SK-MEL-5 (cell line): Measurements from ENCODE around the gene CEP112. TPM values are rescaled to one million over a fixed set of nuclear protein-coding genes. Genes with fewer than 3 reads are reported as not detected.
"Not testable (repeated sequence)": the region's sequence is repeated elsewhere in the genome, so short reads cannot be mapped to it uniquely, and the experiment has no call there.

Experiments
- DNase-seq: peaks from one replicate; pipeline ENCODE4 v3.0.0-alpha.2; 2016; ENCODE audit warnings: low read depth, low spot score
- in situ Hi-C: cut with HindIII; loops from 2 replicates; pipeline ENCODE4 v1.10.0; 2016; ENCODE audit warnings: low sequenced_read_pairs, high pct_unique_total_duplicates, low pct_unique_long_range_greater_than_20kb
- total RNA-seq: library from RNA; depleted of rRNA; stranded (reverse); fragments of >200 nt; shearing (Covaris generic); gene quantifications from 2 replicates; pipeline ENCODE4 v1.2.3, GENCODE V29; 2014

CEP112 gene
- total RNA-seq, 1 experiment from 2014 or later: 6.7 TPM

DNA sequence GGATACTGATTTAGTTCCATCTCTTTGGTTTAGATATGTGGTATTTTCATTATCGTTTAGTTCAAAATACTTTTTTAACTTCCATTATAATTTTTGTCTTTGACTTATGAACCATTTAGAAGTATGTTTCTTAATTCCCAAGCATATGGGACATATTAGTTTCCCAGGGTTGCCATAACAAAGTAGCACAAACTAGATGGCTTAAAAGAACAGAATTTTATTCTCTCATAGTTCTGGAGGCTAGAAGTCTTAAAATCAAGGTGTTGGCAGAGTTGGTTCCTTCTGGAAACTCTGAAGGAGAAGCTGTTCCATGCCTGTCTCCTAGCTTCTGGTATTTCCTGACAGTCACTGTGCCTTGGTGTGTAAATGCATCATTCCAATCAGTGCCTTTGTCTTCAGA is 339.0 kb downstream of the CEP112 start:
- no peak for DNase-seq
- in situ Hi-C loops: no loop called here

DNA sequence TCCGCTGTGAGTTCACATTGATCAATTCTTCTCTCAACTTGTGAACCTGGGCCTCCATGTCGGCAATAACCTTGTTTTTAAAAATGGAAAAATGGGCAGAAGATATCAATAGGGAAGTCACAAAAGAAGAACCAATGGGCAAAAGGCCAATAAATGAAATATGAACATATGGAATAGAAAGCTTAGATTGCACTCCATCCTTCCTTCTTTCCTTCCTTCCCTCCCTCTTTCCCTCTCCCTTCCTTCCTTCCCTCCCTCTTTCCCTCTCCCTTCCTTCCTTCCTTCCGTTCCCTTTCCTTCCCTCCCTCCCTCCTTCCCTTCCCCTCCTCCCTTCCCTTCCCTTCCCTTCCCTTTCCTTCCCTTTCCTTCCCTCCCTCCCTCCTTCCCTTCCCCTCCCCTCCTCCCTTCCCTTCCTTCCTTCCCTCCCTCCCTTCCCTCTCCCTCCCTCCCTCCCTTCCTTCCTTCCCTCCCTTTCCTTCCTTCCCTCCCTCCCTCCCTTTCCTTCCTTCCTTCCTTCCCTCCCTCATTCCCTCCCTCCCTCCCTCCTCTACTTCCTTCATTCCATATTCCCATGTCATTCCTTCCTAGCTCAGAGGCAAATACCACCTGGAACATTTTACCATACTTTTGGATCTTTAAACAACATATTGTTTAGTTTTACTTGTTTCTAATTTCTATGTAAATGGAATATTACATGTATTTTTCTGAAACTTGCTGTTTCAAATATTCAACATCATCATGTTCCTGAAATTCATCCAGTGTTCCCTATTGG is 339.8 kb downstream of the CEP112 start:
- no peak for DNase-seq
- in situ Hi-C loops: no loop called here

DNA sequence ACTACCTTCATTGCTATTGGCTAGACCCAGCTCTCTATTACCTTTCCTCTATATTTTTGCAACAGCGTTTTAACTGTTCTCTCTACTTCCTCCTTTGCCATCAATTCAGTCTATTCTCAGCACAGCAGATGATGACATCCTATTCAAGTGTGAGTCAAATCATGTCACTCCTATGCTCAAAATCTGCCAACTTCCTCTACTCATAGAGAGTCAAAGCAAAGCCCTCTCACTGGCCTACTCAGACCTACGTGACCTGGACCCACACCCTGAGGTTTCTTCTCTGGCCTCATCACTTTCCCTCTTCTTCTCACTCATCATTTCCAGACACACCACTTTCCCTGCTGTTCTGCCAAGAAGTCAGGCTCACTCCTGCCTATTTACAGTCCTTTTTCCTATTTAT is 341.4 kb downstream of the CEP112 start:
- DNase-seq: no peak
- in situ Hi-C loops: no loop called here

DNA sequence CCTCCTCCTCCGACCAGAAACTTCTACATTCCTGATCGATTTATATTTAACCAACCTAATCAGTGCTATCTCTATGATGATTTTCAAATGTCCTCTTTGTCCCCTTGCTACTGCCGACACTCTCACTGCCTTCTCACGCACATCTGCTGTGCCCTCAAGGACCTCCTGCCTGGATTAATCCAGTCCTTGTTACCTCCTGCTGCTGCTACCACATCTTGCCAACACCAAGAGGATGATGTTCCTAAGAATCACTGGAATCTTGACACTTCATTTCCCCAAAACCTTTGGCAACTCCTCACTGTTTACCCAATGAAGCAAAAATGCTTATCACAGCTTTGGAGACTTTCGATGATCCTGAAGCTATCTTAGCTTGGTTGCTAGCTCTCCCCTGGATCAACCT is 343.2 kb downstream of the CEP112 start:
- in situ Hi-C loops: no loop called here
- no peak for DNase-seq

DNA sequence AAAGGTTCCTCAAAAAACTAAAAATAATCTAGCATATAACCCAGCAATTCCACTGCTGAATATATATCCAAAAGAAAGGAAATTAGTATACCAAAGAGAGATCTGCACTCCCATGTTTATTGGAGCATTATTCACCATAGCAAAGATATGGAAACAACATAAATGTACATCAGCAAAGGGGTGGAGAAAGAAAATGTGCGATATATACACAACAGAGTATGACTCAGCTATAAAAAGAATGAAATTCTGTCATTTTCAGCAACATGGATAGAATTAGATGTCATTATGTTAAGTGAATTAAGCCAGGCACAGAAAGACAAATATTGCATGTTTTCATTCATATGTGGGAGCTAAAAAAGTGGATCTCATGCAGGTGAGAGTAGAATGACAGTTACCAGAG is 350.8 kb downstream of the CEP112 start:
- no peak for DNase-seq
- in situ Hi-C loops: no loop called here

DNA sequence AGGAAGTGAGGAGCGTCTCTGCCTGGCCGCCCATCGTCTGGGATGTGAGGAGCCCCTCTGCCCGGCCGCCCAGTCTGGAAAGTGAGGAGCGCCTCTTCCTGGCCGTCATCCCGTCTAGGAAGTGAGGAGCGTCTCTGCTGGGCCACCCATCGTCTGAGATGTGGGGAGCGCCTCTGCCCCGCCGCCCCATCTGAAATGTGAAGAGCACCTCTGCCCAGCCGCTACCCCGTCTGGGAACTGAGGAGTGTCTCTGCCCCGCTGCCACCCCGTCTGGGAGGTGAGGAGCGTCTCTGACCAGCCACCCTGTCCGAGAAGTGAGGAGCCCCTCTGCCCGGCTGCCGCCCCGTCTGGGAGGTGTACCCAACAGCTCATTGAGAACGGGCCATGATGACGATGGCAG is 354.7 kb downstream of the CEP112 start:
- in situ Hi-C loops, DNase-seq: not testable (repeated sequence)

DNA sequence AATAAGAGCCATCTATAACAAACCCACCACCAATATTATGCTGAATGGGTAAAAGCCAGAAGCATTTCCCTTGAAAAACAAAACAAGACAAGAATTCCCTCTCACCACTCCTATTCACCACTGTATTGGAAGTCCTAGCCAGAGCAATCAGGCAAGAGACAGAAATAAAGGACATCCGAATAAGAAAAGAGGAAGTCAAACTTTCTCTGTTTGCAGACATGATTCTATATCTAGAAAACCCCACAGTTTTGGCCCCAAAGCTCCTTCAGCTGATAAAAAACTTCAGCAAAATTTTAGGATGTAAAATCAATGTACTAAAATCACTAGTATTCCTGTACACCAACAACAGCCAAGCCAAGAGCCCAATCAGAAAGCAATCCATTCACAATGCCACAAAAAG is 358.7 kb downstream of the CEP112 start:
- in situ Hi-C loops: no loop called here
- DNase-seq: no peak

DNA sequence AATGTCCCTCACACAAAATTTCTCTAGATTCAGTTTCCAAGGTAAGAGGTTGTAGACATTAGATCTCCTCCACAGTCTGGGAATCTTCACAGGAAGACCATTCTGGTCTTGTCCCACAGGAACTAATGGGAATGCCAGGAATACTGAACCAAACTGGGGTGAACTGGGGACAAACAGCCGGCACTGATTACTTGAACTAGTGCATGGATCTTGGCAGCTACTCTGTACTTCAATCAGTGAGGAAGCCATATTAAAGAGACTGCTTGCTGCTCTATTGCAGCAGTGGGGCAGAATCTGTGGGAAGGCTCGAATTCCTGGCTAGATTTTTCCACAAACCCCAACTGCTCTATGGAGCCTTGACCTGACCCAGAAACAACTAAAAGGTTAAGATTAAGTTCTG is 361.6 kb downstream of the CEP112 start:
- no peak for DNase-seq
- in situ Hi-C loops: no loop called here

DNA sequence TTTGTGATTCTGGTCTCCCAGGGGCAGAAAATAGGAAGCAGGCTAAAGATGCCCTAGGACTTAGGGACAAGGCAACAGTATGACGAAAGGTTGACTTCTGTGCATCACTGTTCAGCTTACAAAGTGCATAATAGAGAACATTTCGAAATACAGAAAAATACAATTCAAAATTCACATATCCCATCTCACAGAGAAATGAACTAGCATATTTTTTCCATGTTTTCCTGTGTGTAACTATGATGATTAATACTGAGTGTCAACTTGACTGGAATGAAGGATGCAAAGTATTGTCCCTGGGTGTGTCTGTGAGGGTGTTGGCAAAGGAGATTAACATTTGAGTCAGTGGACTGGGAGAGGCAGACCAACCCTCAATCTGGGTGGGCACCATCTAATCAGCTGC is 365.4 kb downstream of the CEP112 start:
- in situ Hi-C loops, DNase-seq: not testable (repeated sequence)

DNA sequence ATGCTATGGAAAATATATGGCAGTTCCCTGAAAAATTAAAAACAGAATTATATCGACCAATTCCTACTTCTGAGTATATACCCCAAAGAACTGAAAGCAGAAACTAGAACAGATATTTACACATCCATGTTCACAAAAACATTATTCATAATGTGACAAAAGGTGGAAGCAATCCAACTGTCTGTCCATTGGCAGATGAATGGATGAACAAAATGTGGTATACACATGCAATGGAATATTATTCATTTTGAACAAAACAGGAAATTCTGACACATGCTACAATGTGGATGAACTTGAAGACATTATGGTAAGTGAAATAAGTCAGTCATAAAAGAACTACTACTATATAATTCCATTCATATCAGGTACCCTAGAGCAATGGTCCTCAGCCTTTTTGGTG is 367.0 kb downstream of the CEP112 start:
- no peak for DNase-seq
- in situ Hi-C loops: no loop called here

DNA sequence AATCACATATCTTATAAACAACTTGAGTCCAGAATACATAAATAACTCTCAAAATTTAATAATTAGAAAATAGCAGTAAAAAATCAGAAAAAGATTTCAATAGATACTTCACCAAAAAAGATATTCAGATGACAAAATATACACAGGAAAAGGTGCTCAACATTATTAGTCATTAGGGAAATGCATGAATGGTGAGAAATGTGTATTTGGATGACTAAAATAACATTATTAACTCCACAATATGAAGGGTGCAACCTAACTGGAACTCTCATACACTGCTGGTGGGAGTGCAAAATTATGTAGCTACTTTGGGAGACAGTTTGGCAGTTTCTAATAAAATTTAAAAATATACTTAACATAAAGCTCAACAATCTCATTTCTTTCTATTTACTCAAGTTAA is 368.2 kb downstream of the CEP112 start:
- in situ Hi-C loops: no loop called here
- no peak for DNase-seq

DNA sequence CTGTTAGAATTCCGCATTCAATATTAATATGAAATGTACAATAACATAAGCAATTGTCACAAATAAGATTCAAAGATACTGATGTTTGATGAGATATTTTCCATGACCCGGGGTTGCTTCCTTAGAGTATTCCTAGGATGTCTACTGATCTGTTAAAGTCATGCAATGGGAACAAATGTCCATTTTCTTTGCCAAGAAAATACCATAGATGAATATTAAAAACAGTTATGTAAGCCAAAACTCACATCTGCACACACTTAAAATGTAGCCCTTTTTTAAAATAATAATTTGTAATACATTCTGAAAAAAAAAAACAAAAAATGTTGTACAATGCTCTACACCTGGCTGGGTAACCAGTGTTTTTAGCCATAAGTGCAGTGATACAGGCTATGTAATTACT is 371.1 kb downstream of the CEP112 start:
- DNase-seq: no peak
- in situ Hi-C loops: no loop called here

DNA sequence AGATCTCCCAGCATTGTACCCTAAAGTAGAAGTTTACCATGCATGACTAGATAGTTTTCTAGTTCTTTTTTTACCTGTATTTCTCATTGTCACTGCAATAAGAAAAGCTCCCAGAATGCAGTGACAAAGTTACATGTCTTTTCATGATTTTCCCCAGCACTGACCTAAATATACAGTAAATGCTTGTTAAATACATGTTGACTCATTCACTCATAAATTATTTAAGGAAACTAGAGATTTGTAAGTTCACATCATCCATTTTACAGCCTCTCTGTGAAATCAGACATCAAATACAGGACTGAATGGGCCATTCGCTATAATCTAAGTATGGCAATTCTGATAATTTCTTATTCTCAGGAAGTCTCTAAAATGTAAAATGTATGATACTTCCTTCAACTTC is 371.6 kb downstream of the CEP112 start:
- in situ Hi-C loops: no loop called here
- no peak for DNase-seq

DNA sequence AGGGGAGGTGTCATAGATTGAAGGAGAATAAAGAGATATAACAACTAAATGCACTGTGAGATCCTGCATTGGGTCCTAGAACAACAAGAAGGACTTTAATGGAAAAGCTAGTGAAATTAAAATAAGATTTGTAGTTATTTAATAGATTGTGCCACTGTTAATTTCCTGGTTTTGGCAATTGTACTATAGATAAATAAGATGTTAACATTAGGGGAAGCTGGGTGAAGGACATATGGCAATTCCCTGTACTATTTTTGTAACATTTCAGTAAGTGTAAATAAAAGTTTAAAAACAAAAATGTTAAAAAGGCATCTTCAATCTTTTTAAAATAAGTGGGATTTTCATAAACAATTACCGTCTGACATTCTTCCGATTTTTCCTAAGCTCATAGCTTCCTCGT is 372.1 kb downstream of the CEP112 start:
- in situ Hi-C loops: no loop called here
- DNase-seq: no peak

DNA sequence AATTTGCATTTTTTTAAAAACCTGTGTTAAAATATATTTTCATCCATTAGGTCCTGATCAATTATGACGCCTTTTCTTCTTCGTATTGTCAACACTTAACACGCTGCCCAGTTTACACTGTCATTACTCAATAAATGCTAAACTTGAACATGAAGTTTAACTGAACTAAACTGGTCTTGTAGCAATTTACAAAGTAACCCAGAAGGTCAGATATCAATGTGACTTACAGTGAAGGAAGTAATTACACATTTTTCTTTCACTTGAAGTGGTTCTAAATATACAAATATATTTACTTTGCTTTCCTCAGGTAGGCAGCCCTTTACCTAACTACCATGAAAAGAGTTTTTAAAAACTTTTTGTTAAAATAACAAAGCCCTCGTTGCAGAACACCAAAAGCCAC is 374.0 kb downstream of the CEP112 start:
- no peak for DNase-seq
- in situ Hi-C loops: no loop called here

DNA sequence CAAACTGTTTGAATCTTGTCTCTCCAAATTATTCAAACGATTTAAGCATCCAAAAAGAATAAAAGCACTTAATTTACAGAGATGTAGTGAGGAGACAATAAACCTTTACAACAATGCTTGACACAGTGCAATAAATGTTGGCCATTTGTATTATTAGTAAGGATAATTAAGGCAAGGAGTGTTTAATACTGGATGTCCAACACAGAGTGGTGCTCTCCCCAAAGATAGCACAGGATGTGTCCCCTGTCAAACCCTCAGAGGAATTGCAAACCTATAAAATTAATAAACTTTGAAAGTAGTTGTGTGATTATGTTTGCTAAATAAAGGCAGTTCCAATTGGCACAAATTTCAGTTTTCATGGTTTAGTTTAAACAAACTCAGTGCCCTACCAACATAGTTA is 377.5 kb downstream of the CEP112 start:
- in situ Hi-C loops: no loop called here
- DNase-seq: no peak

DNA sequence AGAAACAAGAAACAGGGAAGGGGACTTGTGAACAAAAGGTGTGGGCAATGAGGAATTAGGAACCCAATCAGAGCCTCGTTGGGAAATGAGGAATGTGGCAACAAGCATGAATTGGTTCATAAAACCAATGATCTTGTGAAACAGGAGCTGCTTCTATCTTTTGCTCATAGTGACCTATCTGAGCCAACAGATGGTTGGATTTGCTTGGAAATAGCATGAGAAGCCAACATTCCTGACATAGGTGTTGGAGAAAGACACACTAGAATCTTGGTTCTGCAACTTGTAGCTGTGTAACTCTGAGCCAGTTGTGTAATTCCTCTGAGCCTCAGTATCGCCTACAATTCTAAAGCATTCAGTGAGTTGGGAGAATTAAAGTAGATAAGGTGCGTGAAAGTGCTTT is 378.6 kb downstream of the CEP112 start:
- no peak for DNase-seq
- in situ Hi-C loops: no loop called here

DNA sequence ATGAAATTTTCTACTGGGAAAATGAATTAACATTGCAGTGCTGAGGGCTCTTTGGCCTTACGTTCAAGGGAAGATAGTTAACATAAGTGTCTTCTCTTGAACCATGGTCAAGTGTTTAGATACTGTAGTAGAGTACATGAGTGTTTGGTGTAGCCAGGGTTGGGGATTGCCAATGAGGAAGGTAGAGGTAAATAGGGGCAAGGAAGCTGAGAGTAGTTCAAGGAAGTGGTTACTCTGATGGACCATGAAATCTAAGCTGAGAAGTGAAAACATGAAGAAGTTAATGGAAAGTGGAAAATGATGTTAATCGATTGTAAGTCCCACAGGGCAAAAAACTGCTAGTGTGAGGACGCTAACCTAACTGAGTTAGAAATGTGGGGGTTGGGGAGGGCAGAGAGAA is 380.9 kb downstream of the CEP112 start:
- no peak for DNase-seq
- in situ Hi-C loops: no loop called here

DNA sequence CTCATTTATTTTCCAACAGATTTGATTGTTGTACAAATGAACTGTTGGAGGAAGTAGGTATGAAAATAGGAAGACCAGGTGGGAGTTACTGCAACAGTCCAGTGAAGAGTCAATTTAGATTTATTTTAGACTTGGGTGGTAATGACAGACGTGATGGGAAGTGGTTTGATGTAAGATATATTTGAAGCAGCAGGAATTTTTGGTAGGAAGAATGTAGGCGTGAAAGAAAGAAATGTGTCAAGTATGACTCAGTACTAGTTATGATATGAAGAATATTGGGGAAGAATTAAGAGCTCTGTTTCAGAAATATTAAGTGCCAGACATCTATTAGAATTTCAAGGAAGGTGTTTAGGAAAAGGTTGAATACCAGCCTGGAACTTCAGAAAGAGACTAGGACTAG is 382.6 kb downstream of the CEP112 start:
- DNase-seq: no peak
- in situ Hi-C loops: no loop called here

DNA sequence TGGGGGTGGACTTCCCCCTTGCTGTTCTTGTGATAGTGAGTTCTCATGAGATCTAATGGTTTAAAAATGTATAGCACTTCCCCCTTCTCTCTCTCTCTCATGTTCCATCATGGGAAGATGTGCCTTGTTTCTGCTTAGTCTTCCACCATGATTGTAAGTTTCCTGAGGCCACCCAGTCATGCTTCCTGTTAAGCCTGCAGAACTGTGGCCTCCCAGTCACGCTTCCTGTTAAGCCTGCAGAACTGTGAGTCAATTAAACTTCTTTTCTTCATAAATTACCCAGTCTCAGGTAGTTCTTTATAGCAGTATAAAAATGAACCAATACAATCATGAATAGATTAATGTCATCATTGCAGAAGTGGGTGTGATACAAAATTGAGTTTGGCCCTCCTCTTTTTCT is 383.4 kb downstream of the CEP112 start:
- in situ Hi-C loops, DNase-seq: not testable (repeated sequence)
